Measurements from ENCODE around the gene KCNJ11.
A peak's percentile ranks its signal among the peaks of the same experiment; 100 is the strongest.

Gene KCNJ11

DNA sequence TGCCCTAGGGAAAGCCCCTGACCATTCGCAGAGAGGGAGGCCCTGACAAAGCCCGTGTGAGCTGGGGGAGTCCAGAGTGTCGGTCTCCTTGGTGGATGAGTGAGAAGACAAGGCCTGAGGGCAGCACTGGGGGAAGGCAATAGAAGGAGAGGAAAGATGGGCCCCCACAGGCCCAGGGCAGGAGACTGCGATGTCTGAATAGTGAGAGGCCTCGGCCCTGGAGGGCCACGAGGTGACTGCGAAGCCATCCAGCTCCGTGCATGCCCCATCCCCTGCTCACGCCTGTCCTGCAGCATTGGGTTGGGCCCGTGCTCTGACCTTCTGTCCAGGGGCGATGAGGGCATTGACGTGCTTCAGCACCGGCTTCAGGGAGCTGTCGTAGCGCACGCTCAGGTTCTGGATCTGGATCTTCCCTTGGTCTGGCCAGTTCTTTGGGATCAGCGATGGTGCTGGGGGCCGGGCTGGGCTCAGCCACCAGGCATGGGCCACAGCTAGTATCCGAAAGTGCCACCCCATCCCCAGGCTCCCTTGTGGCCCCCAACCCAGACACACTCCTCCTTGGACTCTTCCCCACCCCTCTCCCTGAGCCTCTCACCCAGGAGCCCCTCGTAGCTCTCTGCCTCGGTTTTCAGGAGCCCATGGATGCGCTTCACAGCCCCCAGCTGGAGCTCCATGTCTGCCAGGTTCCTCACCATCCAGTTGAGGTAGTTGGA is 8.3 kb upstream of the KCNJ11 start:
- H3K27ac ChIP-seq (ENCODE audit: low read length), result no peak overlapping the region
- H3K9me3 ChIP-seq (ENCODE audit: control insufficient read depth, low read depth, low read length), result no peaks in the 10 kb centered on the region
- no peak overlapping the region for H3K4me3 ChIP-seq (ENCODE audit: low read length)
- H3K27me3 ChIP-seq (ENCODE audit: control insufficient read depth, insufficient read depth, low read length), result no peaks in the 10 kb centered on the region
- no peaks in the 10 kb centered on the region for H3K36me3 ChIP-seq (ENCODE audit: control insufficient read depth, low read depth, low read length)
- no peak overlapping the region for H3K9ac ChIP-seq (ENCODE audit: low read length)
- no peaks in the 10 kb centered on the region for H3K4me1 ChIP-seq (ENCODE audit: control insufficient read depth, low read depth, low read length)

DNA sequence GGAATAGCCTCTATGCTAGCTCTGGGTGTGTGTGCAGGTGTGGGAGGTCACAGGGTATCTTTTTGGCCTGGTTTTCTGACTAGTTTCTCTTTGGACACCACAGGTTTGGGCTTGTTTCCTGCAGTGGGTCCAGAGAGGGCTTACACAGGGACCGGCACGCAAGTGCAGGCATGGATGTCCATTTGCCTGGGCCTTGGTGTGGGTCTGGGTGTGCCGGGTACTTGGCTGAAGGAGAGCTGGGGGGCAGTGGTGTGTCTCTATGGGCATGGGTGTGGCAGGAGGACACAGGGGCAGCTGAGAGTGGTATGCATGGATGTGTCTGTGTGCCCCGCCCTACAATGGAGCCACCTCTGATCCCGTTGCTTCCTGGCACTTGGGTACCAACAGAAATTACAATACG is 7.5 kb upstream of the KCNJ11 start:
- Histone ChIP-seq H3K36me3 (ENCODE audit: control insufficient read depth, low read depth, low read length) (no peaks in the 10 kb centered on the region), H3K9ac (ENCODE audit: low read length) (no peak overlapping the region), H3K27me3 (ENCODE audit: control insufficient read depth, insufficient read depth, low read length) (no peaks in the 10 kb centered on the region), H3K4me1 (ENCODE audit: control insufficient read depth, low read depth, low read length) (no peaks in the 10 kb centered on the region), H3K27ac (ENCODE audit: low read length) (no peak overlapping the region), H3K4me3 (ENCODE audit: low read length) (no peak overlapping the region), H3K9me3 (ENCODE audit: control insufficient read depth, low read depth, low read length) (no peaks in the 10 kb centered on the region)

DNA sequence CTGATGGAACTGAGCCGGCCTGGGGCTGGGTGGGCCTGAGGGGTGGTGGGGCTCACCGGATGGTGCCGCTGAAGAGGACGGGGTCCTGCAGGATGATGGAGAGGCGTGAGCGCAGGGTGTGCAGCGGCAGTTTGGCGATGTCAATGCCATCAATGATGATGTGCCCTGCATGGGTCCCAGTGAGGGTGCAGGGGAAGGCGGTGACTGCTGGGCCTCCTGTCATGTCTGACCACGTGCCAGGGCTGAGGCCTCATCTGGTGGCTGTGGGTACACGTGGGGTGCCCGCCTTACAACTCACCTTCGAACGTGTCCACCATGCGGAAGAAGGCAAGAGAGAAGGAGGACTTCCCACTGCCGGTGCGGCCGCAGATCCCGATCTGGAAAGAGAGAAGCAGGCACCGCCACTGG is 7.1 kb upstream of the KCNJ11 start:
- no peak overlapping the region for H3K27ac ChIP-seq (ENCODE audit: low read length)
- no peaks in the 10 kb centered on the region for H3K9me3 ChIP-seq (ENCODE audit: control insufficient read depth, low read depth, low read length)
- H3K4me1 ChIP-seq (ENCODE audit: control insufficient read depth, low read depth, low read length), result no peaks in the 10 kb centered on the region
- no peak overlapping the region for H3K4me3 ChIP-seq (ENCODE audit: low read length)
- no peak overlapping the region for H3K9ac ChIP-seq (ENCODE audit: low read length)
- no peaks in the 10 kb centered on the region for H3K27me3 ChIP-seq (ENCODE audit: control insufficient read depth, insufficient read depth, low read length)
- no peaks in the 10 kb centered on the region for H3K36me3 ChIP-seq (ENCODE audit: control insufficient read depth, low read depth, low read length)

DNA sequence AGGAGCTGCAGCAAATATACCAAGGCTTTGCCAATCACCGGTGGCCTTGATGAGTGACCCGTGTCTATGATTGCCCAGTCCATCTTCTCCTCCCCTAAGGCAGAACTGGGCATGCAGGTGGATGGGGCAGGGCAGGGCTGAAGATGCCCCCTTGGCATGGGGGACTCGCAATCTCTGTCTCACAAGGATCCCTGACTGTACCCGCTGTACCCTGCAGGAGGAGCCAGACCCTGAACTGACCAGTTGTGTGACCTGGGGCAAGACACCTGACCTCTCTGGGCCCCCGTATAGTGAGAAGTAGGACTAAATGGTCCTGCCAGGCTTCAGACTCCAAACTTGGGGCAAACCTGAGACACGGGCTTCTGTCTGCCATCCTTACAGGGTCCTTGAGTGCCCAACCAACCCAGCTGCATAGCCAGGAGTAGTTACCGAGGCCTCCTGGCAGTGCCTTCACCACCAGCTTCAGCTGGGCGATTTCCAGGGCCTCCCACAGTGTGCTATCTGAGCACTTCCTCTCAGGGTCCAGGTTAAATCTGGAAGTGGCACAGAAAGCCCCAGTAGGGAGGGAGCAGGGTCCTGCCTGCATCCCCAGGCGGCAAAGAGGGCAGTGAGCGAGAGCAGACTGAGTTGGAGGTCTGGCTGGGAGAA is 6.4 kb upstream of the KCNJ11 start:
- H3K27ac ChIP-seq (ENCODE audit: low read length), result no peak overlapping the region
- peaks cover 3% of the 10 kb centered on the region for H3K4me1 ChIP-seq (ENCODE audit: control insufficient read depth, low read depth, low read length)
- H3K27me3 ChIP-seq (ENCODE audit: control insufficient read depth, insufficient read depth, low read length), result no peaks in the 10 kb centered on the region
- H3K9ac ChIP-seq (ENCODE audit: low read length), result no peak overlapping the region
- H3K9me3 ChIP-seq (ENCODE audit: control insufficient read depth, low read depth, low read length), result no peaks in the 10 kb centered on the region
- H3K4me3 ChIP-seq (ENCODE audit: low read length), result no peak overlapping the region
- no peaks in the 10 kb centered on the region for H3K36me3 ChIP-seq (ENCODE audit: control insufficient read depth, low read depth, low read length)

DNA sequence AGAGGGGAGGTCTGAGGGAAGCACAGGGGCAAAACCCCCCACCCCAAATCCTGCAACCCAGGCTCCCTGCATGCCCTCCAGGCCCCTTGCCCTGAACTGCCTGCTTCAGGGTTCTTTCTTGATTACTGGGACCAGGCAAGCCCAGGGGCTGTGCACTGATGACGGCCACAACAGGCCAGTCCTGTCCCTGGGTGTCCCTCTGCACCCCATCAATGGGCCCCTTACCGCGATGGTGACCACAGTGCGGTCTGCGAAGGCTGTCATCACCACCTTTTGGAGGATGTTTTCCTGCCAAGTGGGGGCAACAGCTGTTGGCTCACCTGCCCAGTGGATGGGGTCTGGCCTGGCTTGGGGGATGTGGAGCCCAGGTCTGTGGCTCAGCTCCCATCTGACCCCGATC is 5.0 kb upstream of the KCNJ11 start:
- no peaks in the 10 kb centered on the region for H3K27me3 ChIP-seq (ENCODE audit: control insufficient read depth, insufficient read depth, low read length)
- H3K9ac ChIP-seq (ENCODE audit: low read length), result no peak overlapping the region
- H3K36me3 ChIP-seq (ENCODE audit: control insufficient read depth, low read depth, low read length), result no peaks in the 10 kb centered on the region
- no peak overlapping the region for H3K4me3 ChIP-seq (ENCODE audit: low read length)
- H3K4me1 ChIP-seq (ENCODE audit: control insufficient read depth, low read depth, low read length), result peaks cover 4% of the 10 kb centered on the region
- no peaks in the 10 kb centered on the region for H3K9me3 ChIP-seq (ENCODE audit: control insufficient read depth, low read depth, low read length)
- H3K27ac ChIP-seq (ENCODE audit: low read length), result no peak overlapping the region

DNA sequence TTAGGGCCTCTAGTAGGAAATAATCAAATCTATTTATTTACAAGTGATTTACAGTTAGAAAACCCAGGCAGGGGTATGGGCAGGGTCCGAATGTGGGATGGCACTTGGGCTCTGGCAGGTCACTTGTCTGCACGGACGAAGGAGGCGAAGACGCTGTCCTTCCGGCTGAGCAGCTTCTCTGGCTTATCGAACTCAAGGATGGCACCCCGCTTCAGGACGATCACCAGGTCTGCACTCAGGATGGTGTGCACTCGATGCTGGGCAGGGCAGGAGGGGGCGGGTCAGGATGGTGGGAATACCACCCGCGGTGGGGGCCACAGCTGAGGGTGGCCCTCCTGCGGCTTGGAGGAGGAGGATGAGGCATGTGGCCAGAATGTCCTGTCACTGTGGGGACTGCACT is 4.4 kb upstream of the KCNJ11 start:
- no peaks in the 10 kb centered on the region for H3K36me3 ChIP-seq (ENCODE audit: control insufficient read depth, low read depth, low read length)
- H3K27ac ChIP-seq (ENCODE audit: low read length), result no peak overlapping the region
- H3K9ac ChIP-seq (ENCODE audit: low read length), result no peak overlapping the region
- H3K4me1 ChIP-seq (ENCODE audit: control insufficient read depth, low read depth, low read length), result peaks cover 4% of the 10 kb centered on the region
- no peaks in the 10 kb centered on the region for H3K9me3 ChIP-seq (ENCODE audit: control insufficient read depth, low read depth, low read length)
- H3K27me3 ChIP-seq (ENCODE audit: control insufficient read depth, insufficient read depth, low read length), result no peaks in the 10 kb centered on the region
- H3K4me3 ChIP-seq (ENCODE audit: low read length), result no peak overlapping the region

DNA sequence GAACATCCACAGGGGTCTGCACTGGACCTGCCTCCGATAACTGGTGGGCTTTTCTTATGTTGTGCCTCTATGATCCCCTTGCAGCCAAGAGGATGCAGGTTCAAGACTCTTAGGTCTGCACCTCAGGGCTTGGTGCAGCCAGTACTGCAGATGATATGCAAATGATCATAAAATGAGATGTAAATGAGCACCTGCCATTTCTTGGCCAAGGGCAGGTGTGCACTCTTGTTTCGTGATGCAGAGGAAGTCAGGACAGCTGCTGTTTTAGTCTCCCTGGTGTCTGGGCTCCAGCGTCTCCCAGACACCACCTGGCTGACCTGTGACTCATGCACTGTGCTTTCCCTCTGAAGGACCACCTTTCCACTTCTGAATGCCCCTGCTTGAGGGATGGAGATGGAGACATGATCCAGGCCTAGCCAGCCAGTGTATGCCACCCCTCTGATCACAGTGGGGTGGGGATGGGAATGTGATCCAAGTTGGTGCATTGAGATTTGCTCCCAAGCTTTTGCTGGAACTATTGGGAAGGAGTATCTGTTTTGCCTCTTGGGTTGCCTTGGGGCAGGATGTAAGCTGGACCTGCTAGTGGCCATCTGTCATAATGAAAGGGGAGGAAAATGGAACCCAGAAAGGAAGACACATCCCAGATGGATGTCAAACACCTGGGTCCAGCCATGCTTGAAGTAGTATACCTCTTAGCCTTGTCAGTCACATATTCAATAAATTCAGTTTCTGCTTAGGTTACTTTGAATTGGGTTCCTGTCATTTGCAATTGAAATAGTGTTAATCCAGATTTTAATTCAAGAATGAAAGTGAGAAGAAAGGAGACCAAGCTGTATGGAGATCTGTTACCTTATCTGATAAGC is 3.3 kb upstream of the KCNJ11 start:
- Histone ChIP-seq H3K27me3 (ENCODE audit: control insufficient read depth, insufficient read depth, low read length) (no peaks in the 10 kb centered on the region), H3K27ac (ENCODE audit: low read length) (no peak overlapping the region), H3K9me3 (ENCODE audit: control insufficient read depth, low read depth, low read length) (no peaks in the 10 kb centered on the region), H3K36me3 (ENCODE audit: control insufficient read depth, low read depth, low read length) (no peaks in the 10 kb centered on the region), H3K4me3 (ENCODE audit: low read length) (no peak overlapping the region), H3K4me1 (ENCODE audit: control insufficient read depth, low read depth, low read length) (peaks cover 4% of the 10 kb centered on the region), H3K9ac (ENCODE audit: low read length) (no peak overlapping the region)

DNA sequence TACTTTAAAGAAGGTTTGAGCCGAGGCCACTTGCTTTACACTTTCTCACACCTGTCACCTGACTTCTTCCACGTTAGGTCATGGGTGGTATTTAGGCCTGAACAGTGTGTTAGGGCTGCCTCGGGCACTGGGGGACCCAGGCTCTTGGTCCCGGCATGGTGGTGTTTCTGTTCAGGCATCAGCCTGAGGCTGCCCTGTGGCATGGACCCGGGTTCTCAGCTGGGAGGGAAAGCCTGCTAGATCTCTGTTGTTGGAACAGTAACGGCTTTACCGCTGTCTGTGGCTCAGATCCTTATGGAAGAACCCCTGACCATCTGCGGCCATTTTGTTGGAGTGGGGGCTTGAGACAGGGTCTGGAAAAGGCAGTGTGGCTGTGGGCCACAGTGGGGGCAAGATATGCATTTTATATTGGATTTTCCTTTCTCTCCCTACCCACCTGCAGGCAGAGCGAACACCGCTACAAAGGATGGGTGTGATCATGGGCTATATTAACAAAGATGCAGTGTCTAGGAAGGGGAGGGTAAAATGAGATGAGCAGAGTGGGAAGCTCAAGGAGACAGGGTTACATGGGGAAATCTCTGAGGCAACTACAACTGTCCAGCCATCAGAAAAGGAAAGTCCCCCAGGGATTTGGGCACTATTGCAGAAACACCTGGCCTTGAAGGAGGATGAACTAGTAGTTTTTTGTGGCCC is 1.6 kb upstream of the KCNJ11 start:
- H3K4me1 ChIP-seq (ENCODE audit: control insufficient read depth, low read depth, low read length), result peaks cover 4% of the 10 kb centered on the region
- no peaks in the 10 kb centered on the region for H3K9me3 ChIP-seq (ENCODE audit: control insufficient read depth, low read depth, low read length)
- no peaks in the 10 kb centered on the region for H3K27me3 ChIP-seq (ENCODE audit: control insufficient read depth, insufficient read depth, low read length)
- H3K4me3 ChIP-seq (ENCODE audit: low read length), result peak overlapping the region; percentile 48
- no peak overlapping the region for H3K27ac ChIP-seq (ENCODE audit: low read length)
- no peaks in the 10 kb centered on the region for H3K36me3 ChIP-seq (ENCODE audit: control insufficient read depth, low read depth, low read length)
- H3K9ac ChIP-seq (ENCODE audit: low read length), result no peak overlapping the region

DNA sequence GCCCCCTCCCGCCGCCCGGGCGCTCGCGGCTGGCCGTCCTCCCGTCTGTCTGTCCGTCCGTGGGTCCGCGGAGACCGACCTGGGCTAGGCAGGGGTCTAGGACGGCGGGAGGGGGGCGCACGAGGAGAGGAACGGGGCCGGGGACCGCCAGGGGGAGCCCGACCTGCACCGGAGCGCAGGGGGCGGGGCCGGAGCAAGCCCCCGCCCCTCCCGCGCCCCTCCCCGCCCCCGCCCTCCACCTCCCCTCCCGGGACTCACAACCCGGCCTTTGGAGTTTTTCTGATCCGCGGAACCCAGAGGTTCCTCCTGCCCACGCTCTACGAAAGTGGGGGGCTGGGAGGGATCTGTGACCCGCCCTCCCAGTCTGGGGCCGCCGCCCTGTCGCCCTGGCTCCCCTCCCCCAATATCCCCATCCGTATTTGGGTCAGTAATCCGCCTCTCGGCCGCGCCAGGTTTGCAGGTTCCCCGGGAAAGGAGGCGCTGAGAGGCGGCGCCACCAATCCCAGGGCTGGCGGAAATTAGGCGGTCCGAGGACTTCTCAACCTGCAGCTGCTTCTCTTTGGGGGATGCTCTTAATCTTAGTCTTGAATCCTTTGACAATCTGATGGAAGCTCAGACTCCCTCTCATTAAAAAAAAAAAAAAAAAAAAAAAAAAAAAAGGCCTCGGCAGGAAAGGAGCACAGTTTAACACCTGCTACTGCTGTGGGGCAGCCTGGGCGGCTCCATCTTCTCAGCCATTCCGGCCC is 925 bp upstream of the KCNJ11 start:
- no peaks in the 10 kb centered on the region for H3K9me3 ChIP-seq (ENCODE audit: control insufficient read depth, low read depth, low read length)
- peaks cover 4% of the 10 kb centered on the region for H3K4me1 ChIP-seq (ENCODE audit: control insufficient read depth, low read depth, low read length)
- H3K27ac ChIP-seq (ENCODE audit: low read length), result no peak overlapping the region
- H3K36me3 ChIP-seq (ENCODE audit: control insufficient read depth, low read depth, low read length), result no peaks in the 10 kb centered on the region
- H3K9ac ChIP-seq (ENCODE audit: low read length), result no peak overlapping the region
- H3K4me3 ChIP-seq (ENCODE audit: low read length), result peak overlapping the region; percentile 48
- no peaks in the 10 kb centered on the region for H3K27me3 ChIP-seq (ENCODE audit: control insufficient read depth, insufficient read depth, low read length)

DNA sequence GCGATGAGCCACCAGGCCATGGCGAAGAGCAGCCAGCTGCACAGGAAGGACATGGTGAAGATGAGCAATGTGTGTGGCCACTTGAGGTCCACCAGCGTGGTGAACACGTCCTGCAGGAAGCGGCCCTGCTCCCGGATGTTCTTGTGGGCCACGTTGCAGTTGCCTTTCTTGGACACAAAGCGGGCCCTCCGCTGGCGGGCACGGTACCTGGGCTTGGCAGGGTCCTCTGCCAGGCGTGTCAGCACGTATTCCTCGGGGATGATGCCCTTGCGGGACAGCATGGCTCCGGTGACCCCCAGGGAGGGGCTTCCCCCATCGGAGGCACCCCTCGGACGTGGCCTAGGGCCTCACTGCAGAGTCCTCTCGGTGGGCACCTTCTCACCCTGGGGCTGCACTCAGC is 648 bp downstream of the KCNJ11 start:
- Histone ChIP-seq H3K9me3 (ENCODE audit: control insufficient read depth, low read depth, low read length) (no peaks in the 10 kb centered on the region), H3K27ac (ENCODE audit: low read length) (no peak overlapping the region), H3K9ac (ENCODE audit: low read length) (no peak overlapping the region), H3K36me3 (ENCODE audit: control insufficient read depth, low read depth, low read length) (no peaks in the 10 kb centered on the region), H3K27me3 (ENCODE audit: control insufficient read depth, insufficient read depth, low read length) (no peaks in the 10 kb centered on the region), H3K4me3 (ENCODE audit: low read length) (no peak overlapping the region), H3K4me1 (ENCODE audit: control insufficient read depth, low read depth, low read length) (peaks cover 4% of the 10 kb centered on the region)

DNA sequence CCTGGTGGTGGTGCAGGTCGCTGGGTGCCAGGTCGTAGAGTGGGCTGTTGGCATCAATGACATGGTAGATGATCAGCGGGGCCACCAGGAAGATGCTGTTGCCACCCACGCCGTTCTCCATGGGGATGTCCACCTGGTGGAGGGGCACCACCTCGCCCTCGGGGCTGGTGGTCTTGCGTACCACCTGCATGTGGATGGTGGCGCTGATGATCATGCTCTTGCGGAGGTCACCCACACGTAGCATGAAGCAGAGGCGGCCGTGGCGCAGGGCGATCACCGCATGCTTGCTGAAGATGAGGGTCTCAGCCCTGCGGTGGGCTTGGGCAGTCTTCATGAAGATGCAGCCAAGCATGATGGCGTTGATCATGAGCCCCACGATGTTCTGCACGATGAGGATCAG is 1.2 kb downstream of the KCNJ11 start:
- Histone ChIP-seq H3K4me3 (ENCODE audit: low read length) (no peak overlapping the region), H3K9ac (ENCODE audit: low read length) (no peak overlapping the region), H3K27me3 (ENCODE audit: control insufficient read depth, insufficient read depth, low read length) (no peaks in the 10 kb centered on the region), H3K4me1 (ENCODE audit: control insufficient read depth, low read depth, low read length) (peaks cover 4% of the 10 kb centered on the region), H3K9me3 (ENCODE audit: control insufficient read depth, low read depth, low read length) (no peaks in the 10 kb centered on the region), H3K36me3 (ENCODE audit: control insufficient read depth, low read depth, low read length) (no peaks in the 10 kb centered on the region), H3K27ac (ENCODE audit: low read length) (no peak overlapping the region)

Measured in iPS-18a (cell line).